Retinal pigment epithelial cell (primary cell): ENCODE data around the gene LPIN2.

Source experiments
- DNase-seq: peaks from one replicate; pipeline ENCODE4 v3.0.0-alpha.2; 2010; ENCODE audit warnings: low read depth
- H3K4me3 ChIP-seq: 2 replicates; pipeline ENCODE4 v1.5.1; 2011; ENCODE audit warnings: mild to moderate bottlenecking, low read length, control low read depth, moderate library complexity
- TF ChIP-seq, protein P1 (sequence below): conservative IDR thresholded peaks from 2 replicates; pipeline ENCODE4 v1.5.1; 2011; ENCODE audit warnings: low read depth, low read length, control low read depth, inconsistent platforms

LPIN2 gene

DNA sequence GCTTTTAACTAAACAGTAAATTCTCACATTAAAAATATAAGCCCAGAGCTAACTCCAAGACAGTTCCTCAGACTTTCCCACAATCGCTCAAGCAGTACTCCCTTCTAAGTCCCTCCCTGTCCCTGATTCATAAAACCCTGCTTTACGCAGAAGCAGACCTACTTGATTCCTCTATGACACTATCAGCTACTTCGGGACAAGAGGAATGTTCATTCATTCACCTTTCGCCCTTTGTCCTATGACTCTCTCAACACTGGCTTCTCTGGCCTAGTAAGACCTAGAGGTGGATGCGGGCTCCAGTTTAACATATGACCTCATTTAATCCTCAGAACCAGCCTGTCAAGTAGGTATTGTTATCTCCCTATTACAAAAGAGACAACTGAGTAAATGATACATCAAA, 10.2 kb downstream of the LPIN2 start:
- DNase-seq, result no peak
- H3K4me3 ChIP-seq, result no peak overlapping the region
- TF ChIP-seq, protein P1, sequence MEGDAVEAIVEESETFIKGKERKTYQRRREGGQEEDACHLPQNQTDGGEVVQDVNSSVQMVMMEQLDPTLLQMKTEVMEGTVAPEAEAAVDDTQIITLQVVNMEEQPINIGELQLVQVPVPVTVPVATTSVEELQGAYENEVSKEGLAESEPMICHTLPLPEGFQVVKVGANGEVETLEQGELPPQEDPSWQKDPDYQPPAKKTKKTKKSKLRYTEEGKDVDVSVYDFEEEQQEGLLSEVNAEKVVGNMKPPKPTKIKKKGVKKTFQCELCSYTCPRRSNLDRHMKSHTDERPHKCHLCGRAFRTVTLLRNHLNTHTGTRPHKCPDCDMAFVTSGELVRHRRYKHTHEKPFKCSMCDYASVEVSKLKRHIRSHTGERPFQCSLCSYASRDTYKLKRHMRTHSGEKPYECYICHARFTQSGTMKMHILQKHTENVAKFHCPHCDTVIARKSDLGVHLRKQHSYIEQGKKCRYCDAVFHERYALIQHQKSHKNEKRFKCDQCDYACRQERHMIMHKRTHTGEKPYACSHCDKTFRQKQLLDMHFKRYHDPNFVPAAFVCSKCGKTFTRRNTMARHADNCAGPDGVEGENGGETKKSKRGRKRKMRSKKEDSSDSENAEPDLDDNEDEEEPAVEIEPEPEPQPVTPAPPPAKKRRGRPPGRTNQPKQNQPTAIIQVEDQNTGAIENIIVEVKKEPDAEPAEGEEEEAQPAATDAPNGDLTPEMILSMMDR, result no peak

DNA sequence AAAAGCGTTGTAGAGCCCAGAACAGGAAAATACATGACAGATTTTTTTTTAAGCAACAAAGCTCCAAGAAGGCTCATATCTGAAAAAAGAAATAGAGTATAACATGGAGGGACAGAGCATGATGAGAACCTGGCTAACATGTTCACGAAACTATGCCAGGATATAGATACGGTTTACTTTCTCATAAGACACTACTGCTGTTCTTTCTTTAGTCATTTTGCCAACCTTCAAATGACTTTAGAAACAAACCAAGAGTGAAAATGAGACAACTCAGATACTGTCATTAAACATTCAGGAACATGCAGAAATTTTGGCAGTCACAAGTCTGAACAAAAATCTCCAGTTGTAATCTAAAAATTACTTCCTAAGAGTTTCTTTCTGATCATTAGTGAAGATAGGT, 14.3 kb downstream of the LPIN2 start:
- TF ChIP-seq, protein P1, result no peak
- no peak overlapping the region for H3K4me3 ChIP-seq
- no peak for DNase-seq

DNA sequence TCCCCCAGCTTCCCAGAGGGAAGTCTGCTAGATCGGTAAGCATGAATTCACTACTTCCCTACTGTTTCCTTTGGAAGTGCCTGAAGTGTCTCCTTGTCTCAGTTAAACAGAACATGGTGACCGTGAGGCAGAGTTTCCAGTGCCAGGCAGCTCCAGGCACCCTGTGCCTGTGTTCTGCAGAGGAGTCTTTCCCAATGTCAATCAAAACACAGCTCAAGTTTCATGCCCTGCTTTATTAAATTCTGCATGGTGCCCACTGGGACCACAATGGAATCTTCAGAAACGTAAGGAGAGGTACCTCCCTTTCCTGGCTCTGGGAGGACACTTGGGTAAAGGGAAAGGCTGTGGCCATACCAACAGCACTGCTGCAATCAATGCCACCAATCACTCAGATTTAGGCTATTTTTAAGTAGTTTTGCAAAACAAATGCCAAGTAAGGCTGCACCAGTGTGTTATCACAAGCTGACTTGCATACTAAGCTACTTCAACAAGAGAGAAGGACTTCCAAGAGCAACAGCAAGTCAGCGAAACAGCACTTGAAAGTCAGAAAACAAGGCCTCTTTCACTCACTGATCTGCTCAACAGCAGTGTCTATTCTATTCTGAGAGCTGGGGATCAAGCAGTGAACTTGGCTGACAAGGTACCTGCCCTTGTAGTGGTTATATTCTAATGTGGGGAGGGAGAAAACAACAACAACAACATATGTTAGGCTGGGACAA, 14.9 kb downstream of the LPIN2 start:
- H3K4me3 ChIP-seq, result no peak overlapping the region
- TF ChIP-seq, protein P1, result no peak
- peak; percentile 65 for DNase-seq

DNA sequence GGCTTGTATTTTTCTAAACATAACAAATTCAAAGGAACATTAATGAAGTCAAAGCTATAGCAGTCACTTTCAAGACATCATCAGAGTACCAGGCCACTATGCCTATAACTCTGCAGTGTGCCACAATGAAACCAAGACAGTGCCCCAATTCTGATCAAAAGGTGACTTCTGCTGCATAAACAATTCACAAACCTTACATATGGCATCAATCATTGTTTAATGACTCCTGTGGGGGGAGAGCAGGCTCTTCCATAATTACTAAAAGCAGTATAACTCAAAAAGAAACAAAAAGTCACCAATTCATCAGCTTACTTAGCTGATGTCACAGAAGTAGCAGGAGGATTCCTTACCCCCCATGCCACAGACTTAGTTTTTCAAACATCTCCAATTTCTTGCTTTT, 15.5 kb downstream of the LPIN2 start:
- TF ChIP-seq, protein P1, result no peak
- no peak for DNase-seq
- no peak overlapping the region for H3K4me3 ChIP-seq

DNA sequence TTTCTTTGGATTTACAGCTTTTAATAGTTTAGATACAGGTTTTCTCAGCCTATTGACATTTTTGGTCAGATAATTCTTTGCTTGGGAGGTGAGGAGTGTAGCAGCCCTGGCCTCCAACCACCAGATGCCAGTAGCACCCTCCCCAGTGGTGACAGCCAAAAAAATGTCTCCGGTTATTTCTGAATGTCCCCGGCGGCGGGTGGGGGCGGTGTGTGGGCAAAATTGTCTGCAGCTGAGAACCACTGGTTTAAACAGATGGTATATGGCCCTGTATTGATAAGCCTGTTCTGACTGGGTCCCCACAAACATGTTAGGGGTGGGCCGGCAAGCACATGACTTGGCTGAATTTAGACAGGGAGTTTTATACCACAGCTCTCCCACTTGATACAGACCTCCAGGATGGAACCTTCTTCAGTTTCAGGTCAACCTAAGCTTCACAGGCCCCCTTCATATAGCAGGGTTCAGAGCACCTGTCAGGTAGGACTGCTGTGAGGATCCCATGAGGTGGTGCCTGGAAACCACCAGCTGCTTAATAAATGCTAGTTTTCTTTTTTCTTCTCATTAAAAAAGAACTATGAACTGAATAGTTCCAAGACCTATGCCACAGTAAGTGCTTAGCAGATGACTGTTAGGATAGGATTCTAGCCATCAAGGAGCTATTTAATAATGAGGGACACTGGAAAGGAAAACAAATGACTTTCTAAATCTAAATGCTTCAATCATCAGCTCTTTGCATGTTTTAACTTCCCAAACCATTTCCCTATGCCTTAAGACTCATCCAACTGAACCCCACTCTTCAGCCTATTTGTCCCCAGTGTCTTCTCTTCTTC, 18.1 kb downstream of the LPIN2 start:
- TF ChIP-seq, protein P1, result peak; percentile 43
- H3K4me3 ChIP-seq, result no peak overlapping the region
- no peak for DNase-seq

DNA sequence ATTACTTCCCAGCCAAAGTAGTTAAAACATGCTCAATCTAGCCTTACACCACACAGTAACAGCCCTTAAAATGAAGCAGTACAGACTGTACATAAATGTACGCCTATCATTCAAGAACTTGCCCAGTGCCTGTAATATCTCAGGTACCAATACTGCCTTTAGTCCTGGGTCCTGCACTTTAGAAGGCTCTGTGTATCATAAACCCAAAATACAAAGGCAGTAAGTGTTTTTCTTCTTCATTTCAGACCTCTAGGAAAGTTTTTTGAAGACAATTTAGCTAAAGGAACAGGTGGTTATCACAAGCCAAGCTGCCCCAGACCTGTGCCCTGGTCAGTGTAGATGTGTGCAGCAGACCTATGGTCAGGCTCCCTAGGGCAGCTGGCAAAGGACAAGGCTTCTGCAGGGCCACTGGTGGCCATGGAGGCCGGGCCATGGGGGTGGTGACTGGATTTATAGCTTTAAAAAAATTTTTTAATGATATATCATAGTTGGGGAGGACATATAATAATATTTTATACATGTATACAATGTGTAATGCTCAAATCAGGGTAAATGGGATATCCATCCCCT, 18.8 kb downstream of the LPIN2 start:
- TF ChIP-seq, protein P1, result no peak
- H3K4me3 ChIP-seq, result no peak overlapping the region
- no peak for DNase-seq
